Right kidney (tissue), 9 donors: Measurements from ENCODE around the gene RGS5.
"Not testable (repeated sequence)": the region's sequence is repeated elsewhere in the genome, so short reads cannot be mapped to it uniquely, and the experiment has no call there.

Source experiments
- DNase-seq: peaks from one replicate; pipeline ENCODE4 v3.0.0-alpha.2; 2016
- long read RNA-seq, 8 donors: transcript quantifications; one replicate each; lab custom pipeline, GENCODE V29; 2026

Gene RGS5, protein sequence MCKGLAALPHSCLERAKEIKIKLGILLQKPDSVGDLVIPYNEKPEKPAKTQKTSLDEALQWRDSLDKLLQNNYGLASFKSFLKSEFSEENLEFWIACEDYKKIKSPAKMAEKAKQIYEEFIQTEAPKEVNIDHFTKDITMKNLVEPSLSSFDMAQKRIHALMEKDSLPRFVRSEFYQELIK
- long read RNA-seq, donor 1, full-length matches to known transcripts, result 6 of 6 reads
- long read RNA-seq, donor 1, partial matches to known transcripts, result 0 of 6 reads
- long read RNA-seq, donor 1, other reads (novel, unspliced or antisense), result 0 of 6 reads
- long read RNA-seq, donor 2, full-length matches to known transcripts, result 1 of 1 reads
- long read RNA-seq, donor 2, partial matches to known transcripts, result 0 of 1 reads
- long read RNA-seq, donor 2, other reads (novel, unspliced or antisense), result 0 of 1 reads
- long read RNA-seq, donor 3, full-length matches to known transcripts, result 3 of 3 reads
- long read RNA-seq, donor 3, partial matches to known transcripts, result 0 of 3 reads
- long read RNA-seq, donor 3, other reads (novel, unspliced or antisense), result 0 of 3 reads
- long read RNA-seq, donor 4, full-length matches to known transcripts, result 1 of 1 reads
- long read RNA-seq, donor 4, partial matches to known transcripts, result 0 of 1 reads
- long read RNA-seq, donor 4, other reads (novel, unspliced or antisense), result 0 of 1 reads
- long read RNA-seq, donor 5, full-length matches to known transcripts, result 1 of 1 reads
- long read RNA-seq, donor 5, partial matches to known transcripts, result 0 of 1 reads
- long read RNA-seq, donor 5, other reads (novel, unspliced or antisense), result 0 of 1 reads
- long read RNA-seq, donor 6, full-length matches to known transcripts, result 1 of 1 reads
- long read RNA-seq, donor 6, partial matches to known transcripts, result 0 of 1 reads
- long read RNA-seq, donor 6, other reads (novel, unspliced or antisense), result 0 of 1 reads
- long read RNA-seq, donor 7, full-length matches to known transcripts, result 1 of 48 reads
- long read RNA-seq, donor 7, partial matches to known transcripts, result 27 of 48 reads
- long read RNA-seq, donor 7, other reads (novel, unspliced or antisense), result 20 of 48 reads
- long read RNA-seq, donor 8, result 0 reads

DNA sequence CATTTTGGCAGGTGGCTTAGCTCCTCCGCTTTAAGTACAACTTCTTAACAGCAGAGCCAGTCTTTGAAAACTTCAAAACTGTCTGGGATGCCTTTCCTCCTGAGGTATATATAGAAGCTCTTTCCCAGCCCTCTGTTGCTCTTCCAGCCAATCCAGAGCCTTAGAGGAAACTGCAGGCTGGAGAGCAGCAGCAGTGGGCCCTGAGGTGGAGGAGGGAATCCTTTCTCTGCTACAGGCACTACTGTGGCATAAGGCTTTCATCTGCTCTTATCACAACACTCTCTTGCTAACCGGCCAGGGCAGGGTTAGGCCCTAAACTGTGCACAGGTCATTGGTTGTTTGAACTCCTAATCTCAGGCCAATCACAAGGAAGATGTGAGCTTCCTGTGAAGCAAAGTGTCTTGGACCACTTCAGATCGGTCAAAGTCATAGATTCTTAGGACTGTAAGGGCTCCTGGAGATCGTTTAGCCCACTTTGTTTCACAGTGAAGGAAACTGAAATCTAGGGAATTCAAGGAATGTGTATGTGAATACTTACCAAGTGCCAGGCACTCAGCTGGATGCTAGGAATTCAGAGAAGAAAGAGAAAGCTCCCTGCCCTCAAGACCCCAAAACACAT is at the start of gene RGS5:
Gene RGS5, minus strand, starts transcription at position 84 of the 619 bp plus-strand sequence. Its CDS starts 81 bp downstream, at position 3.
- peak; percentile 6 for DNase-seq

DNA sequence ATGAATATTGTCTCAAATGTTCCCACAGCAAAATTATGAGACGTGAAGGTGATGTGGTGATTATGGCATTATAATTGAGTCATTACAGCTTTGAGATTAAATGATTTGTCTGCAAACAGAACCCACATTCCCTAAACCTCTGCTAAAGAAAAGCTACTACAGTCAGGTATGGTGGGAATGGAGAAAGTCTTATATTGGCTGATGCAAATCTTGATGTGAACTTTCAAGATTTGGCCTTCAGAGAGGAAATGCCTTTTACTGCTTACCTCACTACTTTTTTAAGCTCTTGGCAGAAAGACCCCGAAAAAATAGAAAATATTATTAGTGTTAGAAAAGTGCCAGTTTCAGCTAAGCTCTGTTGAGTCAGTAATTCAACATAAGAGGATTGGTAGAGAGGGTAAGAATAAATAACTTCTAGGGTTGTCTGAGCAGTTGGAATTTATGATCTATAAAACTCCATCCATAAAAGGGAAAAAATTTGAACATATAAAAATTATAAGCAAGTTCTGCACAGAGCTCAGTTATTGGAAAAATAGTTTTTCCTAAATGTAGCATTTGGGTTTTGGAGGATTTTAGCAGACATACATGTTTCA is 47.8 kb upstream of the RGS5 start:
- DNase-seq, result no peak

DNA sequence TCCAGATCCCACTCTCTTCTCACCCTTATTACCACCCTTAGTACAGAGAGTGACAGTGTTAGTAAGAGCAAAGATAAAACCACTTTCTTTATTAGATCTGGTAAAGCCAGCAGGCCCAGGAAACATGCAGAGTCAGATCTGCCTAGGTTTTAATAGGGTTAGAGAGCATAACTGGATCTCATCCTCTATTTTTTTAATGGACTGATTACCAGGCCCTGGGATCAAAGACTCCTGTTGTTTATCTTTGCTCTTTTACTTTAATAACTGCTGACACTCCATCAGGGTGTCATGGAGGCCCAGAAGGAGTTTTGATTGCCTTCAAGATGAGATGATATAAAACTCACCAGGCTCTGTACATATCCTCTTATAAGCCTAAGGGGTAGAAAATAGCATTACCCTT is 45.3 kb upstream of the RGS5 start:
- no peak for DNase-seq

DNA sequence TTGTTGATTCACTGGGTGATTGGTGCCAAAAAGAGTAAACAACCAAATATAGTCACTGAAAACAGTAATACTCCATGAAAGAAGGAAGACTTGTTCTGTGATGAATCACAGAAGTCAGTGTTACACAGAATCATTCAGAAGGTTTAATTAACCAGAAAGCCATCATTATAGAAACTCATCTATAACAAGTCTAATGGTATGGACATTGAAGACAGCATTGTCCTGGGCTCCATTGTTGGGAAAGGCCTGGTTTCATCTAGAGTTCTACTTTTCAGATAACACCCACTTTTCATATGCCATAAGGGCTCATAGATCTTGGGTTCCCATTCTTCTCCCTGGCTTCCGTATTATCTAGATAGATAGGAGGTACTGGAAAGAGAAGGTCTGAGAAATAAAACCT is 41.9 kb upstream of the RGS5 start:
- not testable (repeated sequence) for DNase-seq

DNA sequence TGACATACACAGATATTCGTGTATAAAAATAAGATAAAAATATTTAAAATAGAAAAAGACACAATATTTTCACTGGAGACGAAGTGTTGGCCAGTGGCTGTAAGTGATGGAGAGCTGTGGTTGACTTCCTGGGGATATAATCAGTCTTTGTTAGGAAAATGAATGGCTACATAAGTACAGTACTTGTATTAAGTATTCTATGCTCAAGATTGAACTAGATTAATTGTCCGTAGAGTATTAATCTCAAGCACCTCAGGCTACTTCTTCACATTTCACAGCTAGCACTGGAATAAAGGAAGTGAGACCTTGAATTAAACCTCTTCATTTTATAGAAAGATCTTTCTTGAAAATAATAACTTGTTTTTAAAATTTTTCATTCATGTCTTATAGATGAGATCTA is 39.0 kb upstream of the RGS5 start:
- DNase-seq, result no peak

DNA sequence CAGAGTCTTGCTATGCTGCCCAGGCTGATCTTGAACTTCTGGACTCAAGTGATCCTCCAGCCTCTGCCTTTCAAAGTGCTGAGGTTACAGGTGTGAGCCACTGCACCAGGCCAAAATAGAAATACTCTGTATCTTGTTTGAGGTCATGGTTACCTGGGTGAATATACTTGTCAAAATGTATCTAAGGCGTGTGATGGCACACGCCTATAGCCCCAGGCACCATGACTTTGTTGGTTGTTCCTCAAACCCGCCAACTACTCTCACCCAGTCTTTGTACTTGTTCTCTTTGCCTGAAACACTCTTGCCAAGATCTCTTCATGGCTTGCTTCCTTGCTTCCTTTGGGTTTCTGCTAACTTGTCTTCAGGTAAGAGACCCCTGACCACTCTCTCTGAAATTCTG is 38.0 kb upstream of the RGS5 start:
- no peak for DNase-seq

DNA sequence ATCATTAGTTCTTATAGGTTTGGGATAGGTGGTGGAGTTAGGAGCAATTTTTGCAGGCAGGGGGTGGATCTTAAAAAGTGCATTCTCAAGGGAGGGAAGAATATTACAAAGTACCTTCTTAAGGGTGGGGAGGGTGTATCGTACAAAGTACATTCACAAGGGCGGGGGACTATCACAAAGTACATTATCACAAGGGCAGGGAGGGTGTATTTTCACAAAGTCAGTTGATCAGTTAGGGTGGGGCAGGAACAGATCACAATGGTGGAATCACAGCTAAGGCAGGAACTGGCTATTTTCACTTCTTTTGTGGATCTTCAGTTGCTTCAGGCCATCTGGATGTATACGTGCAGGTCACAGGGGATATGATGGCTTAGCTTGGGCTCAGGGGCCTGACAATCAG is 30.9 kb upstream of the RGS5 start:
- not testable (repeated sequence) for DNase-seq

DNA sequence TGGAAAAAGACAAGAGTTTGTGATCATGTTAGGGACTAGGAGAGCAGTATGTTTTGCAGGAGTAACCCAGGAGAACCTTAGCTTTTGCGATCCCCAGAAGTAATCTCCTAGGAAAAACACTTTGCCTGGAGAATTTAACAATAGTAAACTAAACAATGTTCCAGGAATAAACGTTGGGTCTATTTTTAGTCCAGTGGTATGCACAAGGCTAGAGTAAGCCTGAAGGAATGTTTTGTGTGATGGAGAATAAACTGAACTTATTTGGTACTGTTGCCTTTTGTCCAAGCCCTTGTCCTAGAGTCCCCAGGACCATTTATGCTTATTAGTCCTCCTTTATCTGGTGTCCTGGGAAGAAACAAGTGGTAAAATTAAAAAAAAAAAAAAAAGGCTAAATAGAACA is 28.7 kb upstream of the RGS5 start:
- DNase-seq, result no peak

DNA sequence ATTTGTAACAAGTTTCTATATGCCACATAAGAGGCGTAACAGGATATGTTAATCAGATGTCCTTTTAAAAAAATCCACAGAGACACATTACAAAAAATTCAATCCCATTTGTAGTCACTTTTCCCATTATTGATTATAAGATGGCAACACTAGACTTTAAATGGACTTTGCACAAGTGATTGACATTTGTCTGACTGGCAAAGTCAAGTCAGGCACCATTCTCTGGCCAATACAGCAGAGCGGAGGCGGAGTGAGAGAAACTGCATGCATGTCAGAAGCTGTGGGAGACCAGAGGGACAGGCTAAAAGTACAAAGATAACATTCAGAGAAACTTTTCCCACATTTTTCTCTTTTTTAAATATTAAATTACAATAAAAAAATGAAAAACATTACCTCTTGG is 28.1 kb upstream of the RGS5 start:
- DNase-seq, result no peak

DNA sequence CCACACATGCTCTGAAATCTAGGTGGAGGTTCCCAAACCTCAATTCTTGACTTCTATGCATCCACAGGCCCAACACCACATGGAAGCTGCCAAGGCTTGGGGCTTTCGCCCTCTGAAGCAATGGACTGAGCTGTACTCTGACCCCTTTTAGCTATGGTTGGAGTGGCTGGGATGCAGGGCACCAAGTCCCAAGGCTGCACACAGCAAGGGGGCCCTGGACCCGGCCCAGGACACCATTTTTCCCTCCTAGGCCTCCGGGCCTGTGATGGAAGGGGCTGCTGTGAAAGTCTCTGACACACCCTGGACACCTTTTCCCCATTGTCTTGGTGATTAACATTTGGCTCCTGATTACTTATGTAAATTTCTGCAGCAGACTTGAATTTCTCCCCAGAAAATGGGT is 25.6 kb upstream of the RGS5 start:
- DNase-seq, result not testable (repeated sequence)

DNA sequence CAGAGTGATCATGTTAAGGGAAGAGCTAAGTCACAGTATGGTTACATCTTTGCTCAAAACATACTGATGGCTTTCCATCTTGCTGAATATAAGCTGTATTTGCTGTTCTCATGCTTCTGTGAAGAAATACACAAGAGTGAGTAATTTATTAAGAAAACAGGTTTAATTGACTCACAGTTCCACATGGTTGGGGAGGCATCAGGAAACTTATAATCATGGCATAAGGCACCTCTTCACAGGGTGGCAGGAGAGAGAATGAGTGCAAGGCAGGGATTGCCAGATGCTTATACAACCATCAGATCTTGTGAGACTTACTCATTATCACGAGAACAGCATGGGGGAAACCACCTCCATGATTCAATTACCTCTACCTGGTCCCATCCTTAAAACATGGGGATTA is 24.4 kb upstream of the RGS5 start:
- no peak for DNase-seq

DNA sequence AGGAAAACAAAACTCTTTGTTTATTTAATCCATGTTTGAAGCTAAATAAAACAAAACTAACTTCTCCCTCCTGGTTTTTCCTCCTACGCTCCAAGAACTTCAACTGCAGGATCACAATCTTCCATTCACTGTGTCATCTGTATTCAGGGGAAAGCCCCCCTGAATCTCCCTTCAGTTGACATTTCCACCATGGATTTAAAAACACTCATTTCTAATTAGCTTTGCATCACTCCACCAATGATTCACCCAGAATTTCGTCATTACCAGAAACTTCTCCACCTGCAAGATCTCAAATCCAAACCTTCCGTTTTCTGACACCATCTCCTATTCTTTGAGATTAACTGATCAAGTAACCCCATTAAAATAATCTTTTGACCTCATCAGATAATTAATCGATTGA is 10.9 kb upstream of the RGS5 start:
- no peak for DNase-seq

DNA sequence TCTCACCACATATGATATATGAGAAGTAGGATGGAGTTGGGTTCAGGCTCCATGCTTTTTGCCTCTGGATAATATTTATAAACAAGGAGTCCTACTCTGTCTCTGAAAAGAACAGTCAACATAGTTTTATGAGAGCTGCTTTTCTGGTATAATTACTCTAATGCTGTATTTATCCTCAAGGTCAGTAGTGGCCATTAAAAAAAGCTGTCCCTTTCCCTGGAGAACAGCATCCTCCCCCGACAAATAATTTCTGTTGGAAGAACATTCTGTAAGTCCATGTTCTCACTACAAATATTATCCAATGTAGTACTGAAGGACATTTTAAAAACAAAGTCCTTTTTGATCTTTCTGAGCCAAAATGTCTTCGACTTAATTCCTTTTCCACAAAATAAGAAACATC is 9.0 kb upstream of the RGS5 start:
- DNase-seq, result no peak

DNA sequence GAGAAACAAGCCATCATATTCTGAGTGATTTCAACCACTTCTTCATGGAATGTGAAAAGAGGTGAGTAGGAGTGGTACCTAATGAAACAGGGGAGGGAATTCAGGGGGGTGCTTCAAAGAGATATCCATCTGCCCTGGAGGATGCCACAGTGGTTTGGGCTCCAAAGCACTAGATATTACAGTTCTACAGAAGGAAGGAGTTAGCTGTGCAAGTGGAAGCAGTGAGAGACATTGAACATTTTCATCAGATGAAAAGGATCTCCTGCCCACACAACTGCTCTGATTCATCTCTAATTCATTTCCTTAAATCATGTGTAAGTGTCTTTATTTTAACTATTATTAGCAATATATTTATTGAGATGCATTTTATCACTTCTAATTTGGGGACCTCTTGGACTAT is 2.8 kb upstream of the RGS5 start:
- no peak for DNase-seq

DNA sequence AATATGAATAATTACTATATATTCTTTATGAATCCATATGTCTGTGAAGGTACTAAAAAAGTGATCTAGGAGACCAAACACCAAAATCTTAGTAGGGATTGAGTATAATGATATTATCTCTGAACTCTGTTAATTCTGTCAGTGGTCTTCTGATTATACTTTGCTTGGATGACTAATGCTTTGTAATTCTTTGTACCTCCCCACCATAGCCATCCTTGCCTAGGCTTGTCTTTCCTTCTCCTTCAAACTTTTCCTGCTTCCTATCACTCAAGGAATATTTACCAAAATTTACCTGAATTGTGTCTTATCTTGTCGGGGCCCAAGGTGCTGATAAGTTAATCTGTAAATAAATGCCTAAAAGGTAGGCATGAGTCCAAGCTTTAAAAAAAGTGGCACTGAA is 845 bp upstream of the RGS5 start:
- DNase-seq, result no peak

DNA sequence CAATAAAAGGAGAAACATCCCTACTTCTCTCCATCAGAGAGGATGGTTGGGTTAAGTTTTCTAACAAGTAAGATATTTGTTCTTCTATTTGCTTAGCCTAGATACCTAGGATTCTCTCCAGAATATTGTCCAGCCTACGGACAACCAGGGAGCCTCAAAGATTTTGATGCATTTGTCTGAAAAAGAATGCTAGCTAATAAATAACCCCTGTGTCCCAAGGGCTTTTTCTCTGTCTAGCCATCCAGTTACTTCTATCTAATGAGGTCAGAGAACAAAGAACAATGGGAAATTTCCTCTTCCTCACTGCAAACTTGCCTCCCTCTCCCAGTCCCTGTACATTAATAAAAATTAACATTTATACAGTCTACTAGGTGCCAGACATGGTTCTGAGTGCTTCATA is 810 bp downstream of the RGS5 start:
- no peak for DNase-seq

DNA sequence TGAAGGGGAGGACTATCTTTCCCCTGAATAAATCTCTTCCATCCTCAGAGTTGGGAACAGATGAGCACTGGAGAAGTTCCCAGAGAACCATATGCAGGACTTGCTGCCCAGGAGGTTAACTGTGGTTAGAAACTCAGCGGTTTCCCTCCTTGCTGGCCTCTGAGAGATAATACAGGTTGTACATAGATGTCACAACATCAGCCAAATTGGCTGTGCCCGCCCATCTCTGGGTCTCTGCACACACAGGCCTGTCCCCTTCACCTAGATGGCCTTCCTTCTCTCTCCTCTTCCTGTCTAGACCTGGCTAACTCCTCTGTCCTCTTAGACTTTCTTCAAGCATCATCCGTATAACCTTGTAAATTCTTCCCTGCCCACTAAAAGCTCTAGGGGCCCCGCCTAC is 5.7 kb downstream of the RGS5 start:
- DNase-seq, result no peak

DNA sequence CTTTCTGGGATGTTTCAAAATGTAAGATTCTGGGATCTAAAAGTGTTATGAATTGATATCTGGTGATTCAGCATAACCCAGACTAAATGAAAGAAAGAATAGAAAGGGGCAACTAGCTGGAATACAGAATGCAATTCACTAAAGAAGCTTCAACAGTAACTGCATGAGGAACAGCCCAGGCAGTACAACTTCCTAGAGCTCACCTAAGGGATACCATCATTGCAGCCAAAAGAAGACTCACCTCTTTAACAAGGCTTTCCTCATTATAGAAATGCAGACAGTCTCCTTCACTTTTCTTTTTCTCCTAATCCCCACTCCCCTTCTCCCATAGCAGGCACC is 6.3 kb downstream of the RGS5 start:
- no peak for DNase-seq

DNA sequence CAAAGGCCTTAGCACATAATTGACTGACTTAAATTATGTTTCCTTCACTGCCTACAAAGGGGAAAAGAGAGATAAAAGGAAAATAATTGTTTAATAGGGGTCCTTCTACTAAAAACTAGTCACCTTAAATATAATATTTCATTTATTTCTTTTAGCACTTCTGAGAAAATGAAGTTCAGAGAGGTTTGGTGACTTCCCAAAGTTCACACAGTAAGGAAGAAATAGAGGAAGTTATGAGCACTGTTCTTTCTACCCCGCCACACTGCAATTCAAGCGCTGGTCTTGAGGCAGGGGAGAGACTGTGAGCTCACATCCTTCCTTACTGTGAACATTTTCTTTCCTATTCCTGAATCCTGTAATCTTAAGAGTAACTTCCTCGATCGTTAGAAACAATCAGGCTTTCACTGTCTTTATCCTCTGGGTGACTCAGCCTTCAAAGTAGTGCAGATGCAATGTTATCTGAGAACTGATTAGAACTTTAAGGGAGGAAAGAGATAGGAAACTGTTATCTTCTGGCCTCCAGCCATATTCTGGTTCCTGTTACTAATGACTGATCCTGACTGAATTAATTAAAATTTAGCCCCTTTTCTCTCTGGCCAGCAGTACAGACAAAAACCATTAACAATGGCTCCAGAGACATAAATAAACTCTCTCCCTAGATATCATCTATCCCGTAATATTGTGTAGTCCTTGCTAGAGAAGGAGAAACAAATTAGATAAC is 6.8 kb downstream of the RGS5 start:
- DNase-seq, result no peak

DNA sequence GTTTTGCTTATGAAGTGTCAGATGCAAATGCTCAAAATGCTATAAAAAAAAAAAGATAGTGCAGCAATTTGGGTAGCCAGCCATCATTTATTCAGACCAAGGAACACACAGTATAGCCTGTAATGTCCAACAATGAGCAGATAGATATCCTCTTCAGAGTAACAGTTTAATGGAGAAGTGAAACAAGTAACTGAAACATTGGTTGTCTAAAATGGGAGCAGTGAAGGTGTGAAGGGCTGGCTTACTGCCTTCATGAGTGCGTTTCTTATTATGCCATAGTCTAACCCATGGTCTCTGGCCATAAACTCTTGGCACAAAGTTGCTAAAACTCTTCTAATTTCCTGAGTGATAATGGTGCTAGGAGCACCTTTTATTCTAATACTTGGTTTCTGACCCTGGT is 11.4 kb downstream of the RGS5 start:
- DNase-seq, result no peak

DNA sequence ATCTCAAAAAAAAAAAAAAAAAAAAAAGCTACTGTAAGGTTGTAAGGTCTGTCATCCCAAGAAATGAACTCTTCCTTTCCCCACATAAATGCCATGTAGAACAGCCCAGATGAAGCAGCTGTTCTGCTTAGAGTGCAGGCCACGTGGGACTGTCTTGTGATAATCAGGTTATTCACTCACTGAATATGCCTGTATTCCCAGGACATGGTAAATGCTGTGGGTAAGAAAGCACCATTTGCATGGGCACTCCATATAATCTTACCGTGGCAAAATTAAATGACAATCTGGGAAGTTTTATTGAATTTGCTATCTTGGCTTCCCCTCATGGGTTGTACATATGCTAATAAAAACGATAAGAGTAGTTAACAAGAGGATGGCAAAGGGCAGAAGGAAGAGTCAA is 13.8 kb downstream of the RGS5 start:
- DNase-seq, result no peak

DNA sequence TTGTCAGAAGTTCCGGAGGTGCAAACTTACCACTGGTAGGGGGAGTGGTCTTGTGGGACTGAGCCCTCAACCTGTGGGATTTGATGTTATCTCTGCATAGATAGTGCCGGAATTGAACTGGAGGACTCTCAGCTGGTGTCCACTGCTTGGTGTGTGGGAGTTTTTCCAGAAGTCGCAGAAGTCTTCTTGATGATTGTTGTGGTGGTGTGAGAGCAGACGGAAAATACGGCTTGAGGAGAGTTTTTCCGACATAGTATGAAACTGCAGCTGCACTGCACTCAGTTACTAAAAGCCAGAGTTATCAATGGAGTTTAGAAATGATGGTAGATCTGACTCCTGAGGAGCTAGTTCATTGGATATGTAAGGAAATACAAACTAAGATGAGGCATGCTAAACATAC is 14.9 kb downstream of the RGS5 start:
- DNase-seq, result no peak
